Measurements from ENCODE around the gene OR56B1.
A peak's percentile ranks its signal among the peaks of the same experiment; 100 is the strongest.
"Not testable (repeated sequence)": the region's sequence is repeated elsewhere in the genome, so short reads cannot be mapped to it uniquely, and the experiment has no call there.

Gene OR56B1

DNA sequence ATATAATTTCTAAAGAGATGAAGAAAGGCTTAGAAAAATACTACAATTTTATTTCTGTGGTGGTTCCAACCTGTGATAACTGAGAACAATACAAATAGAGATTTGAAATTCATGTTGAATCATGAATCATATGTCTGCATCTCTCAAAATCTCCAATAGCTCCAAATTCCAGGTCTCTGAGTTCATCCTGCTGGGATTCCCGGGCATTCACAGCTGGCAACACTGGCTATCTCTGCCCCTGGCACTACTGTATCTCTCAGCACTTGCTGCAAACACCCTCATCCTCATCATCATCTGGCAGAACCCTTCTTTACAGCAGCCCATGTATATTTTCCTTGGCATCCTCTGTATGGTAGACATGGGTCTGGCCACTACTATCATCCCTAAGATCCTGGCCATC, at the start of gene OR56B1:
Gene OR56B1 (plus strand): TSS at position 53 of the 400 bp plus-strand sequence. CDS start 69 bp downstream, at position 122.
- DNase-seq = no peak

GRCh38 chr11:5688482-5688881, 47.8 kb upstream of the OR56B1 start:
- DNase-seq = no peak

- peak; percentile 85 for DNase-seq
Observed at GRCh38 chr11:5689551-5689983, 46.7 kb upstream of the OR56B1 start, which contains the start of gene TRIM22. TSS of gene TRIM22 (plus strand) at chr11:5689790. CDS start at chr11:5696233, 6,443 bp downstream.

DNA sequence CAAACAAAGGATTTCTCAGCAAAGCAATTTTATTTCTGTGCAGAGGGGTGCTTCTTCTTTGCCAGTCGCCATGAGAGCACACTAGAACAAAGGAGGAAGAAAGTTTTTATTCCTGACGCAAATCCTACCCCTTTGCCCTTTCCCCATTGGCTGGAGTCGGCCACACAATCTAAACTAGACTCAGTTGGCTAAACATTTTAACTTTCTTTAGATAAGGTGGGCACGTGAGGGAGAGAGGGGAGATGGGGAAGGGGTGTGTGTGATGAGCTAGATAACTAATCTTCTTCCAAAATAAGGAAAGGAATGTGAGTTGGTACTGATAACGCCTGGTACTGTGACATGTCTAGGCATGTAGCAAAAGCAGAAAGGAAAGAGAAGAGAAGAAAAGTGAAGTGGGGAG, 46.0 kb upstream of the OR56B1 start:
- DNase-seq = no peak

DNA sequence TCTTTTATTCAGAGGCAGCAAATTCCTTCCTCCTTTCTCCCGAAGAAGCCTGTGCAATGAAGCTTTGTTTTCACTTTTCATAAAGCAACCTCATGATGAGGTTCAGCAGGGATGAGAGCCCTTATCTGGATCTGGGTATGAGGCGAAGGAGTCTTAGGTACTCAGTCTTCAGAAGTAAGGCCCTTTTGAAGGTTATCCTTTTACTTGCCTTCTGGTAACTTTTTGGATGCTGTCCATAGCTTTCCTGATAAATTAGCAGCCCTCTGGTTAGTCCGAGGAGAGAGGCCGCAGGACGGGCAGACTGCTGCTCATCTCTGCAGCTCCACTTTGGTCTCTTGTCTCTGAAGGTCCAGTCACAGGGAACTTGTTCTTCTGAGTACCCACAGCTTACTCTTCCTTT, 45.5 kb upstream of the OR56B1 start:
- DNase-seq = peak; percentile 15

- not testable (repeated sequence) for DNase-seq
Observed at GRCh38 chr11:5691238-5691963, 44.8 kb upstream of the OR56B1 start.

GRCh38 chr11:5691964-5692361, 44.3 kb upstream of the OR56B1 start:
- DNase-seq = no peak

DNA sequence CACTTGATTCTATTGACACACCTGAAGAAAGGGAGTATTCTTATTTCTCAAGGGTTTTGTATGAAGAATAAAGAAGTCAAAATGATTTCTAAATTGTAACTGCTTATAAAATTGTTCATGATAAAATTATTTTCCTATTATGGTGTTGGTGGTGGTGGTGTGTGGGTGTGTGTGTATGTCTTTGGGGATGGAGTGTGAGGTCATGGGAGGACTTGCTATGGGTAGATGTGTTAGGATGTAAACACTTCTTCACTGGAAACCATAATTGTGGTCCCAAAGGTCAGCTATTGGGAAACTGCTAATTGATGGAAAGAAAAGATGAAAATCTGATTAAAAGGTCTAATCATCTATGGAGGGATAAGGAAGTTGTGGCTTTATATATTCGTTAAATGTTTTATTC, 41.6 kb upstream of the OR56B1 start:
- DNase-seq = no peak

GRCh38 chr11:5695580-5695979, 40.7 kb upstream of the OR56B1 start:
- DNase-seq = no peak

DNA sequence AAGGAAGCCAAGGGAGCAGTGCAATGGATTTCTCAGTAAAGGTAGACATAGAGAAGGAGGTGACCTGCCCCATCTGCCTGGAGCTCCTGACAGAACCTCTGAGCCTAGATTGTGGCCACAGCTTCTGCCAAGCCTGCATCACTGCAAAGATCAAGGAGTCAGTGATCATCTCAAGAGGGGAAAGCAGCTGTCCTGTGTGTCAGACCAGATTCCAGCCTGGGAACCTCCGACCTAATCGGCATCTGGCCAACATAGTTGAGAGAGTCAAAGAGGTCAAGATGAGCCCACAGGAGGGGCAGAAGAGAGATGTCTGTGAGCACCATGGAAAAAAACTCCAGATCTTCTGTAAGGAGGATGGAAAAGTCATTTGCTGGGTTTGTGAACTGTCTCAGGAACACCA, 40.0 kb upstream of the OR56B1 start:
- DNase-seq = no peak

DNA sequence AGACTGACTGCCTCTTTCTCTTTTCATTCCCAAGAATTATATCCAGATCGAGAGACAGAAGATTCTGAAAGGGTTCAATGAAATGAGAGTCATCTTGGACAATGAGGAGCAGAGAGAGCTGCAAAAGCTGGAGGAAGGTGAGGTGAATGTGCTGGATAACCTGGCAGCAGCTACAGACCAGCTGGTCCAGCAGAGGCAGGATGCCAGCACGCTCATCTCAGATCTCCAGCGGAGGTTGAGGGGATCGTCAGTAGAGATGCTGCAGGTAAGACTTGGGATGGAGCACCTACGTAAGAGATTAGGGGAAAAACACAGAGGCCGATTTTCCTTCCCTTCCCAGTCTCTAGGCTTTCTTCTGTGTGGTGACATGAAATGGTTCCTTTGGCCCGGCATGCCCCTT, 38.0 kb upstream of the OR56B1 start:
- no peak for DNase-seq

DNA sequence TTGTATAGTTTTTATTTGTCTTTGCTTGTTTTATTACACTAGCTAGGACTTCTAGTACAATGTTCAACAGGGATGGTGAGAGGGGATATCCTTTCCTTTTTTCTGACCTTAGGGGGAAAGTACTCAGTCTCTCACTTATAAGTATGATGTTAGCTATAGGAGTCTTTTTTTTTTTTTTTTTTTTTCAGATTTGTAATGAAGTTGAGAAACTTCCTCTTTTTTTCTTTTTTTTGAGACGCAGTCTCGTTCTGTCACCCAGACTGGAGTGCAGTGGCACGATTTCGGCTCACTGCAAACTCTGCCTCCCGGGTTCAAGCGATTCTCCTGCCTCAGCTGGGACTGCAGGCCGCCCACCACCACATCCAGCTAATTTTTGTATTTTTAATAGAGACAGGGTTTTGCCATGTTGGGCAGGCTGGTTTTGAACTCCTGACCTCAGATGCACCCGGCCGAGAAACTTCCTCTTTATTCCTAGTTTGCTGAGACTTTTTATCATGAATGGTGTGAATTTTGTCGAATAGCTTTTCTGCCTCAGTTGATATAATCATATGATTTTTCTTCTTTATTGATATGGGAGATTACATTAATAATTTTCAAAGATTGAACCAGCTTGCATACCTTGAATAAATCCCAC, 35.7 kb upstream of the OR56B1 start:
- no peak for DNase-seq

- DNase-seq = no peak
Observed at GRCh38 chr11:5701055-5701577, 35.1 kb upstream of the OR56B1 start.

DNA sequence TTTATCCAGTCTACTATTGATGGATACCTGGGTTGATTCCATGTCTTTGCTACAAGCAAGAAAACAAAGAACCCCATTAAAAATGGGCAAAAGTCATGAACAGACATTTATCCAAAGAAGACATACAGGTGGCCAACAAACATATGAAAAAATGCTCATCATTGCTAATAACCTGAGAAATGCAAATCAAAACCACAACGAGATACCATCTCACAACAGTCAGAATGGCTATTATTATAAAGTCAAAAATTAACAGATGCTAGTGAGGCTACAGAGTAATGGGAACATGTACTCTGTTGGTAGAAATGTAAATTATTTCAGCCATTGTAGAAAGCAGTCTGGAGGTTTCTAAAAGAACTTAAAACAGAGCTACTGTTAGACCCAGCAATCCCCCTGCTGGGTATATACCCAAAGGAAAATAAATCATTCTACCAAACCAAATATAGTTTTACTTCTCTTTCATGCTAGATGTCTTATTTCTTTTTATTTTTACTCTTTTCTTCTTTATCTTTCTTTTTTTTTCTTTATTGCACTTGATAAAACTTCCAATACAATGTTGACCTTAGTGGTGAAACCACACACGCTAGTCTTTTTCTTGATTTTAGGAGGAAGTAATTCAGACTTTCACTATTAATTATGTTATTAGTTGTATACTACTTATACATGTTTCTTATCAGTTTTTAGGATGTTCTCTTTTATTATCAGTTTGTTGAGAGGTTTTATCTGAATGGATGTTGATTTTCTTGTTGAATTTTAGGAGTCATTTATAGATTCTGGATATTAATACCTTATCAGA, 32.3 kb upstream of the OR56B1 start:
- DNase-seq = no peak

DNA sequence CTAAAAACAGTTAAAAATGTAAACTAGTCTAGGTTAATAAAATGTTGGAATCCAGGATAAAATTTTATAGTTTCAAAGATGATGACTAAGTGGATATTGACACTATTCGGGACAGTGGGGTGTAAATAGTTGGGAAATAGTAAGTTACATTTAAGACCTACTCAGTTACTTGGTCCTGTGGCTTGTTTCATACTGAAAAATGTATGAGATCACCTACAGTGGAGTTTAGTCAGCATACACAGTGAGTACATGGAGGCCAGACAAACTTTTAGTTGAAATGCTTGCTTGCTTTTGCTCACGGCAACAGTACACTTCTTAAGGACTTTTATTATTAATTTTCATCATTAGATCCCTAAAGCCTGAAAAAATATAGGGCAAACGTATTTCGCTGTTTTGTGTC, 30.6 kb upstream of the OR56B1 start:
- no peak for DNase-seq

- no peak for DNase-seq
Observed at GRCh38 chr11:5712507-5712906, 23.7 kb upstream of the OR56B1 start.

- no peak for DNase-seq
Observed at GRCh38 chr11:5713695-5714094, 22.6 kb upstream of the OR56B1 start.

GRCh38 chr11:5716518-5716917, 19.7 kb upstream of the OR56B1 start:
- not testable (repeated sequence) for DNase-seq

DNA sequence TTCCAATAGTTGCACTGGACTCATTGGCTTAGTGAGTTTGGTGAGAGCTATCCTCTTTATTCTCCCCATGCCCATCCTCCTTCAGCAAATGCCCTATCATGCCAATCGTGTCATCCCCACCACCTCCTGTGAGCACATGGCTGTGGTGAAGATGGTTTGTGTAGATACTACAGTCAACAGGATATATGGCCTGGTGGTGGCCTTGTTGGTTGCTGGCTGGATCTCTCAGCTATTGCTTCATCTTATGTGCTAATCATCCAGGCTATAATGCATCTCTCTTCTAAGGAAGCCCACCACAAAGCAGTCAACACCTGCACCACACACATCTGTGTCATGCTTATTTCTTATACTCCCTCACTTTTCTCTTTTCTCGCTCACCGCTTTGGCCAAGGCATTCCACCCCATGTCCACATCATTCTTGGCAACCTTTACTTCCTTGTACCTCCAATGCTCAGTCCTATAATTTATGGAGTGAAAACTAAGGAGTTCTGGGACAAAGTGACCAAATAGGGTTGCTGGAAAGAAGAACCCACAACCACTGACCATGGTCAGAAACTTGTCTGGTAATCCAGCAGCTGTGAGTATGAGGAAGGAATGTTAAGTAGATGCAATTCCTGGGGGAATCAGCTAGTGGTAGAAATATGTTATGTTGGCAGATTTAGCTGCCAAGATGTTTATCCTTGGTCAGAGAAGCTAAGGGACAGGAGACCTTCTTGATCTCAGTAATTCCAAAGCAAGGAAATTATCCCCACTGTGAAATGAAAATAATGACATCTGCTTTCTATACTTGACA, 16.3 kb upstream of the OR56B1 start:
- no peak for DNase-seq

DNA sequence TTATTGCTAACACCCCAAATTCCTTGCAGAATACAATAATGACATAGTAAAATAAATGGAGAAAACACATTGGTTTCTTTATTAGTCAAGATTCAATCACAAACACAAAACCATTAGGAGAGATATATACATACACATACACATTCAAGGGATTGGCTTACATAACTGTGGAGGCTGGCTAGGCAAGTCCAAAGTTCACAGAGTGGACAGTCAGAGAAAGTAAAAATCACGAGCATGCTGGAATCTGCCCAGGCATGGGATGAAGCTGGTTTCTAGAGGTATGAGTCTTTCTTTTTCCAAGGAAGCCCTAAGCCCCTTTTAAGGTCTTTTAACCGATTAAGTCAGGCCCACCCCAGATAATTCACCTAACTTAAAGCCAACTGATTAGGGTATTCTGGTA, 13.6 kb upstream of the OR56B1 start:
- no peak for DNase-seq

GRCh38 chr11:5726351-5726750, 9.9 kb upstream of the OR56B1 start:
- DNase-seq = no peak

- DNase-seq = no peak
Observed at GRCh38 chr11:5727691-5728090, 8.6 kb upstream of the OR56B1 start.

DNA sequence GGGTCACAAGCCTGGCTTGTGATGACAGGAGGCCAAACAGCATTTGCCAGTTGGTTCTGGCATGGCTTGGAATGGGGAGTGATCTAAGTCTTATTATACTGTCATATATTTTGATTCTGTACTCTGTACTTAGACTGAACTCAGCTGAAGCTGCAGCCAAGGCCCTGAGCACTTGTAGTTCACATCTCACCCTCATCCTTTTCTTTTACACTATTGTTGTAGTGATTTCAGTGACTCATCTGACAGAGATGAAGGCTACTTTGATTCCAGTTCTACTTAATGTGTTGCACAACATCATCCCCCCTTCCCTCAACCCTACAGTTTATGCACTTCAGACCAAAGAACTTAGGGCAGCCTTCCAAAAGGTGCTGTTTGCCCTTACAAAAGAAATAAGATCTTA, 843 bp downstream of the OR56B1 start:
- no peak for DNase-seq
